Endothelial cell of umbilical vein (primary cell): ENCODE results near the gene AADAT. TPM values are rescaled to one million over a fixed set of nuclear protein-coding genes. Genes with fewer than 3 reads are reported as not detected.

Experiments
- BruUV-seq: library from RNA; stranded (reverse); fragments of 400-500 nt; replicated peaks from 2 replicates; lab custom pipeline; 2021; lab: Mats Ljungman, UMichigan
- CTCF ChIA-PET: fragments of 300-600, 350-600 bp; sonication (Branson Sonifier 250); formaldehyde crosslinking; loops from one replicate; lab custom pipeline; 2021; ENCODE audit warnings: antibody characterized with exemption, inconsistent platforms; lab: Charles Lee
- POLR2A ChIA-PET: fragments of 300-600, 350-600 bp; sonication (Branson Sonifier 250); formaldehyde crosslinking; loops from one replicate; lab custom pipeline; 2021; ENCODE audit warnings: antibody characterized with exemption, inconsistent platforms; lab: Charles Lee
- DNase-seq: peaks from one replicate; pipeline ENCODE4 v3.0.0-alpha.2; 2011; ENCODE audit warnings: low read depth, low spot score
- FAIRE-seq: peaks from 2 replicates; lab custom pipeline; 2011; peaks lifted over from hg19 to GRCh38; lab: Jason Lieb, UNC
- H2AFZ ChIP-seq: 2 replicates; pipeline ENCODE4 v1.6.0; 2012; ENCODE audit warnings: low read depth, low read length, control low read depth, inconsistent platforms
- H3K27ac ChIP-seq: 2 replicates; pipeline ENCODE4 v1.5.1; 2011; ENCODE audit warnings: low read depth, mild to moderate bottlenecking, control low read depth, low read length, moderate library complexity; ENCODE audit not compliant: insufficient read depth
- H3K27me3 ChIP-seq, 2 experiments: 2 replicates each; pipeline versions ENCODE4 v1.6.0 to v1.6.1; 2011; ENCODE audit warnings: low read length in 2 of 2, mixed read lengths in 1 of 2; ENCODE audit not compliant: control insufficient read depth in 2 of 2, insufficient read depth in 2 of 2
- H3K36me3 ChIP-seq, 2 experiments: 2 replicates in 1 of 2; 3 replicates in 1 of 2; pipeline ENCODE4 v1.5.1; 2011; ENCODE audit warnings: low read length in 2 of 2, mild to moderate bottlenecking in 1 of 2, moderate library complexity in 1 of 2; ENCODE audit not compliant: control insufficient read depth in 2 of 2, insufficient read depth in 2 of 2; ENCODE audit errors: extremely low read depth in 1 of 2
- H3K4me1 ChIP-seq: 3 replicates; pipeline ENCODE4 v1.5.1; 2011; ENCODE audit warnings: mild to moderate bottlenecking, low read length; ENCODE audit not compliant: control insufficient read depth, insufficient read depth; ENCODE audit errors: extremely low read depth
- H3K4me2 ChIP-seq: 2 replicates; pipeline ENCODE4 v1.6.1; 2011; ENCODE audit warnings: low read length, control low read depth, mixed read lengths; ENCODE audit not compliant: insufficient read depth
- H3K4me3 ChIP-seq, 3 experiments: fragments of 200-600 bp in 1 of 3; sonication (generic), shearing (Covaris generic) in 1 of 3; replicated peaks in 1 of 3; 2 replicates each; pipeline ENCODE4 v1.5.1; 2011 to 2016; ENCODE audit warnings: control low read depth in 3 of 3, low read length in 3 of 3, mild to moderate bottlenecking in 2 of 3, inconsistent platforms in 1 of 3, low read depth in 1 of 3, moderate library complexity in 1 of 3; ENCODE audit not compliant: insufficient read depth in 1 of 3
- H3K79me2 ChIP-seq: 2 replicates; pipeline ENCODE4 v1.6.0; 2012; ENCODE audit warnings: low read length, inconsistent platforms; ENCODE audit not compliant: control insufficient read depth, insufficient read depth
- H3K9ac ChIP-seq: replicated peaks from 2 replicates; pipeline ENCODE3; 2011; ENCODE audit warnings: low read length, control low read depth; ENCODE audit not compliant: insufficient read depth; ENCODE audit errors: extremely low read depth
- H3K9me1 ChIP-seq: replicated peaks from 3 replicates; pipeline ENCODE4 v1.6.0; 2011; ENCODE audit warnings: mild to moderate bottlenecking, low read length; ENCODE audit not compliant: control insufficient read depth, insufficient read depth; ENCODE audit errors: extremely low read depth
- H3K9me3 ChIP-seq: replicated peaks from 2 replicates; pipeline ENCODE4 v1.5.1; 2012; ENCODE audit warnings: low read length, inconsistent platforms; ENCODE audit not compliant: control insufficient read depth, insufficient read depth
- H4K20me1 ChIP-seq: replicated peaks from 2 replicates; pipeline ENCODE3; 2011; ENCODE audit warnings: mild to moderate bottlenecking, low read length; ENCODE audit not compliant: control insufficient read depth, insufficient read depth; ENCODE audit errors: extremely low read depth
- EZH2 ChIP-seq: IDR thresholded peaks from 2 replicates; pipeline ENCODE4 v1.6.1; 2012; ENCODE audit warnings: borderline replicate concordance, low read depth, mild to moderate bottlenecking, moderate library complexity, low read length, inconsistent platforms; ENCODE audit not compliant: severe bottlenecking
- FOS ChIP-seq: IDR thresholded peaks from 2 replicates; pipeline ENCODE4 v1.6.1; 2011; ENCODE audit warnings: mild to moderate bottlenecking, low read length, moderate library complexity, borderline replicate concordance; ENCODE audit not compliant: insufficient read depth
- GATA2 ChIP-seq: IDR thresholded peaks from 2 replicates; pipeline ENCODE4 v1.7.0; 2011; ENCODE audit warnings: low read depth, mild to moderate bottlenecking, moderate library complexity, mixed read lengths, low read length; ENCODE audit not compliant: insufficient read length, insufficient read depth
- JUN ChIP-seq: IDR thresholded peaks from 2 replicates; pipeline ENCODE4 v1.6.1; 2011; ENCODE audit warnings: borderline replicate concordance, low read depth; ENCODE audit not compliant: insufficient read length, insufficient read depth
- MYC ChIP-seq: IDR thresholded peaks from one replicate; pipeline ENCODE4 v1.6.1; 2011; ENCODE audit warnings: mild to moderate bottlenecking, low read depth, low read length
- POLR2A ChIP-seq: IDR thresholded peaks from 2 replicates; pipeline ENCODE4 v1.6.1; 2012; ENCODE audit warnings: low read depth, mild to moderate bottlenecking, control low read depth, low read length
- POLR2AphosphoS5 ChIP-seq: IDR thresholded peaks from 2 replicates; pipeline ENCODE4 v1.6.1; 2012; ENCODE audit warnings: low read depth, mild to moderate bottlenecking, control low read depth, low read length, moderate library complexity; ENCODE audit not compliant: insufficient read depth
- dilution Hi-C: fragments of 300-500 bp; cut with MboI; formaldehyde crosslinking; loops from one replicate; pipeline ENCODE4 v1.15.0; 2019; ENCODE audit warnings: low sequenced_read_pairs; ENCODE audit not compliant: extremely low pct_ligation_motif_present
- intact Hi-C: fragments of 100-400 bp; cut with micrococcal nuclease; formaldehyde crosslinking; loops from one replicate; pipeline ENCODE4 v1.10.0; 2022
- polyA plus RNA-seq, 4 experiments: library from polyadenylated mRNA; depleted of rRNA in 3 of 4; stranded (reverse) in 3 of 4; unstranded in 1 of 4; fragments of >200 nt; gene quantifications; 2 replicates each; pipeline versions ENCODE4 v1.2.1 to v1.2.3, GENCODE V29; 2011 to 2012; ENCODE audit warnings: missing spikeins in 1 of 4
- total RNA-seq: library from RNA; stranded (reverse); gene quantifications from 2 replicates; pipeline ENCODE4 v1.2.3, GENCODE V29; 2021
- TF ChIP-seq, protein P1 (sequence below): IDR thresholded peaks from 2 replicates; pipeline ENCODE4 v1.6.1; 2011; ENCODE audit not compliant: insufficient read depth, insufficient read length
- TF ChIP-seq, protein P2 (sequence below), 2 donors: IDR thresholded peaks; 1 replicate in 1 of 2; 2 replicates in 1 of 2; pipeline ENCODE4 v1.5.1; 2011; ENCODE audit warnings: low read length in 2 of 2, mild to moderate bottlenecking in 2 of 2, moderate library complexity in 2 of 2, control low read depth in 1 of 2, inconsistent platforms in 1 of 2, low read depth in 1 of 2; ENCODE audit not compliant: insufficient read depth in 1 of 2; ENCODE audit errors: extremely low read depth in 1 of 2

Gene AADAT
- total and polyA plus RNA-seq, 2 donors (not counting 3 experiments of a cell fraction or from before 2014, with no cell fraction given) = 1.8 to 2.5 TPM

DNA sequence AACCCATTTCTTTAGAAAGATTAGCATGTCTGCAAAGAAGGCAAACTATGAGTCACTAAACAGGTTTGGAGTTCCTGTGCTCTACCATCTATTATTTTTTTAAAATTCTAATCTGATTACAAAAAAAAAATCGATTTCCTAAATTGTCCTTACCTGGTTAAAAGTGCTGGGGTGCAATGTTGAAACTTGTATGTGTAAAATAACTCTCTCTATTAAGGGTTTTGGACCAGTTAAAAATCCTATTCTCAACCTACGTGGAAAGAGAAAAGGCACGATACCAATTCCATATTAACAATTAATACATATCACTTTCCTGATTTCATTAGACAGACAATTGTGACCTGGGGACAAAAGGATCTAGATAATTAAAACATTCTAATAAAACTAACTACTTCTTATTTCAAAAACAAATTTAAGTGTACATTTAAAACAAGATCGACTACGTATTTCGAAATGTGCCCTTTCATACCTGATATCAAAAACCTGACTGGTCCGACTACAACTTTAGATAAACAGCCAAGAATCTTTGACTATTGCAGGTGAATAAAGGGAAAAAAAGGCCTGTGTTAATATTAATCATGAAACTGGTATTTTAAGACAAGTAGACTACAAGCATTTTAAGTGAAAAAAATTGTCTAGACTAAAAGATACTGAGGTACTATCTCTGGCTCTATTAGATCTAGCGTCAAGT lies 21.2 kb downstream of the AADAT start:
- H2AFZ ChIP-seq = no peak overlapping the region
- no peak overlapping the region for H3K4me3 ChIP-seq
- H3K27me3 ChIP-seq = no peaks in the 10 kb centered on the region
- intact Hi-C loops = no loop called here
- H3K9me1 ChIP-seq = no peaks in the 10 kb centered on the region
- no peaks in the 10 kb centered on the region for H4K20me1 ChIP-seq
- FAIRE-seq (no peak), DNase-seq (no peak)
- dilution Hi-C loops = no loop called here
- CTCF ChIA-PET = interaction anchor here (1.4 kb wide), 1 partner anchor 21 kb away, joined by 5 read pairs; no protein-coding TSS in a partner anchor
- no peaks in the 10 kb centered on the region for H3K36me3 ChIP-seq
- no peaks in the 10 kb centered on the region for H3K4me1 ChIP-seq
- H3K9ac ChIP-seq = no peak overlapping the region
- H3K27ac ChIP-seq = no peak overlapping the region
- no peaks in the 10 kb centered on the region for H3K9me3 ChIP-seq
- TF ChIP-seq JUN (no peak), MYC (no peak), POLR2AphosphoS5 (no peak), EZH2 (no peak), POLR2A (no peak), GATA2 (no peak), FOS (no peak)
- TF ChIP-seq, protein P1, sequence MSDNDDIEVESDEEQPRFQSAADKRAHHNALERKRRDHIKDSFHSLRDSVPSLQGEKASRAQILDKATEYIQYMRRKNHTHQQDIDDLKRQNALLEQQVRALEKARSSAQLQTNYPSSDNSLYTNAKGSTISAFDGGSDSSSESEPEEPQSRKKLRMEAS = no peak
- TF ChIP-seq, protein P2, sequence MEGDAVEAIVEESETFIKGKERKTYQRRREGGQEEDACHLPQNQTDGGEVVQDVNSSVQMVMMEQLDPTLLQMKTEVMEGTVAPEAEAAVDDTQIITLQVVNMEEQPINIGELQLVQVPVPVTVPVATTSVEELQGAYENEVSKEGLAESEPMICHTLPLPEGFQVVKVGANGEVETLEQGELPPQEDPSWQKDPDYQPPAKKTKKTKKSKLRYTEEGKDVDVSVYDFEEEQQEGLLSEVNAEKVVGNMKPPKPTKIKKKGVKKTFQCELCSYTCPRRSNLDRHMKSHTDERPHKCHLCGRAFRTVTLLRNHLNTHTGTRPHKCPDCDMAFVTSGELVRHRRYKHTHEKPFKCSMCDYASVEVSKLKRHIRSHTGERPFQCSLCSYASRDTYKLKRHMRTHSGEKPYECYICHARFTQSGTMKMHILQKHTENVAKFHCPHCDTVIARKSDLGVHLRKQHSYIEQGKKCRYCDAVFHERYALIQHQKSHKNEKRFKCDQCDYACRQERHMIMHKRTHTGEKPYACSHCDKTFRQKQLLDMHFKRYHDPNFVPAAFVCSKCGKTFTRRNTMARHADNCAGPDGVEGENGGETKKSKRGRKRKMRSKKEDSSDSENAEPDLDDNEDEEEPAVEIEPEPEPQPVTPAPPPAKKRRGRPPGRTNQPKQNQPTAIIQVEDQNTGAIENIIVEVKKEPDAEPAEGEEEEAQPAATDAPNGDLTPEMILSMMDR (IDR thresholded peaks at IDR 0.05; ENCODE audit: extremely low read depth in 1 of 2, insufficient read depth in 1 of 2, low read depth in 1 of 2, low read length in 2 of 2) = no peak
- no peaks in the 10 kb centered on the region for H3K79me2 ChIP-seq
- POLR2A ChIA-PET = no interaction called here
- BruUV-seq = no TSS peak
- H3K4me2 ChIP-seq = no peak overlapping the region
